RWPE1 (cell line): ENCODE measurements around the gene PCDH20.

Experiments
- CTCF ChIA-PET: fragments of 350-600 bp; sonication (Branson Sonifier 250); formaldehyde crosslinking; extraction: SDS; loops from one replicate; lab custom pipeline; 2021; lab: Yijun Ruan, JAX
- POLR2A ChIA-PET: fragments of 400-600 bp; formaldehyde crosslinking; extraction: SDS; loops from one replicate; lab custom pipeline; 2020; ENCODE audit warnings: antibody characterized with exemption; ENCODE audit not compliant: low non-redundant PET; lab: Yijun Ruan, JAX
- DNase-seq: peaks from one replicate; pipeline ENCODE4 v3.0.0; 2012; ENCODE audit warnings: low spot score
- H3K27ac ChIP-seq: fragments of 450-650 bp; 2 replicates; pipeline ENCODE4 v1.5.1; 2017
- TF ChIP-seq, protein P1 (sequence below): fragments of 450-650 bp; conservative IDR thresholded peaks from 2 replicates; pipeline ENCODE4 v1.5.1; 2017; ENCODE audit warnings: low read depth, mild to moderate bottlenecking

Gene PCDH20

DNA sequence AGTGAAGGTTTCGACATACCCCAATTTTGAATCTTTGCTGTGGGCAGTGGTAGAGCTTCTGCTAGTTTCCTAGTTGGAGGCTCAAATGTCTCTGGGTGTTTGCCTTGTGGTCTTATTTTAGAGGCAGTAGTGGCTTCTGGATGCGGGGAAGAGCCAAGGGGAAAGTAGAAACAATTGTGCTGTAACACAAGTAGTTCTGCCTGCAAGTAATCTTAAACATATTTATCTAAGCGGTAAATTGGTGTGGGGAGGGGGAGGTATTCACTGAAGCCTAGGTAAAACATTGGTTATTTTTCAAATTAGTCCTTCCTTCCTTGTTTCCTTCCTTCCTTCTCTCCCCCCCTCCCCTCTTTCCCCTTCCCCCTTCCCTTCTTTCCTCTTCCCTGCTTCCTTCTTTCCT is at the start of gene PCDH20:
Gene PCDH20 (minus strand): TSS at position 101 of the 400 bp plus-strand sequence. CDS start 691 bp downstream, outside the sequence.
- CTCF ChIA-PET, result no interaction called here
- TF ChIP-seq, protein P1, sequence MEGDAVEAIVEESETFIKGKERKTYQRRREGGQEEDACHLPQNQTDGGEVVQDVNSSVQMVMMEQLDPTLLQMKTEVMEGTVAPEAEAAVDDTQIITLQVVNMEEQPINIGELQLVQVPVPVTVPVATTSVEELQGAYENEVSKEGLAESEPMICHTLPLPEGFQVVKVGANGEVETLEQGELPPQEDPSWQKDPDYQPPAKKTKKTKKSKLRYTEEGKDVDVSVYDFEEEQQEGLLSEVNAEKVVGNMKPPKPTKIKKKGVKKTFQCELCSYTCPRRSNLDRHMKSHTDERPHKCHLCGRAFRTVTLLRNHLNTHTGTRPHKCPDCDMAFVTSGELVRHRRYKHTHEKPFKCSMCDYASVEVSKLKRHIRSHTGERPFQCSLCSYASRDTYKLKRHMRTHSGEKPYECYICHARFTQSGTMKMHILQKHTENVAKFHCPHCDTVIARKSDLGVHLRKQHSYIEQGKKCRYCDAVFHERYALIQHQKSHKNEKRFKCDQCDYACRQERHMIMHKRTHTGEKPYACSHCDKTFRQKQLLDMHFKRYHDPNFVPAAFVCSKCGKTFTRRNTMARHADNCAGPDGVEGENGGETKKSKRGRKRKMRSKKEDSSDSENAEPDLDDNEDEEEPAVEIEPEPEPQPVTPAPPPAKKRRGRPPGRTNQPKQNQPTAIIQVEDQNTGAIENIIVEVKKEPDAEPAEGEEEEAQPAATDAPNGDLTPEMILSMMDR, result no peak
- DNase-seq, result no peak
- POLR2A ChIA-PET, result no interaction called here
- no peak within 1 kb of the TSS for H3K27ac ChIP-seq

- DNase-seq, result no peak
- no peak overlapping the region for H3K27ac ChIP-seq
- TF ChIP-seq, protein P1, result no peak
- CTCF ChIA-PET, result interaction anchor here (0.6 kb wide), 1 partner anchor 14 kb away, joined by 7 read pairs; no protein-coding TSS in a partner anchor
- POLR2A ChIA-PET, result no interaction called here
These were observed 47.4 kb upstream of the PCDH20 start for GRCh38 chr13:61463024-61463423.

DNA sequence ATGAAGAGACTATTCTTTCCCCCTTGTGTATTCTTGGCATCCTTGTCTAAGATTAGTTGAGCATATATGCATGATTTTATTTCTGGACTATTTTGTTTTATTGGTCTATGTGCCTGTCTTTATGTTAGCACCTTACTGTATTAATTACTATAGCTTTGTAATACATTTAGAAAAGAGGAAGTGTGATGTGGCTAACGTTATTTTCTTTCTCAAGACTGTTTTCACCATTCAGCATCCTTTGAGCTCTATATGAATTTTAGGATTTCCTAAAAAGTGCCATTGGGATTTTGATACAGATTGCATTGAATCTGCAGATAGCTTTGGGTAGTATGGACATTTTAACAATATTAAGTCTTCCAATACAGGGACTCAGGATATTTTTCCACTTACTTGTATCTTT is 37.5 kb upstream of the PCDH20 start:
- DNase-seq, result no peak
- ChIA-PET POLR2A (no interaction called here), CTCF (no interaction called here)
- no peak overlapping the region for H3K27ac ChIP-seq
- TF ChIP-seq, protein P1, result no peak

GRCh38 chr13:61432029-61432428 is 16.4 kb upstream of the PCDH20 start:
- TF ChIP-seq, protein P1, result no peak
- ChIA-PET CTCF (no interaction called here), POLR2A (no interaction called here)

GRCh38 chr13:61423915-61424314 is 8.3 kb upstream of the PCDH20 start:
- ChIA-PET POLR2A (no interaction called here), CTCF (no interaction called here)
- DNase-seq, result no peak
- TF ChIP-seq, protein P1, result no peak
- H3K27ac ChIP-seq, result no peak overlapping the region

More at GRCh38 chr13:61432029-61432428, 16.4 kb upstream of the PCDH20 start:
- DNase-seq, result no peak
- no peak overlapping the region for H3K27ac ChIP-seq

- DNase-seq, result no peak
- TF ChIP-seq, protein P1, result no peak
- POLR2A ChIA-PET, result no interaction called here
- no peak overlapping the region for H3K27ac ChIP-seq
- CTCF ChIA-PET, result no interaction called here
These were observed 1.5 kb upstream of the PCDH20 start for GRCh38 chr13:61417086-61417570.
